ENCODE measurements around the gene SPACA4.

GRCh38 chr19:48635263-48635965 lies 28.9 kb downstream of the SPACA4 start:
- TF ChIP-seq CTCF (IDR thresholded peaks at IDR 0.05) (no peak; the same call in 1 of the 2 replicates), ZFX (IDR thresholded peaks at IDR 0.05; ENCODE audit: borderline replicate concordance) (no peak)
